ENCODE measurements around the gene ADK.
A peak's percentile ranks its signal among the peaks of the same experiment; 100 is the strongest.

- TF ChIP-seq CTCF (IDR thresholded peaks at IDR 0.05; ENCODE audit: low read depth, low read length) (peak; percentile 25; the same call in 1 of the 2 replicates), EZH2phosphoT487 (IDR thresholded peaks at IDR 0.05; ENCODE audit: low read depth) (no peak)
Measured at GRCh38 chr10:74750848-74751274, 599.8 kb downstream of the ADK start.

Measured in OCI-LY3 (cell line).